C4-2B (cell line): Measurements from ENCODE around the gene CST3.

Experiments used
- CTCF ChIP-seq: fragments of 450-650 bp; conservative IDR thresholded peaks from 2 replicates; pipeline ENCODE4 v1.5.1; 2017; ENCODE audit warnings: mild to moderate bottlenecking
- ZFX ChIP-seq: fragments of 450-650 bp; IDR thresholded peaks from 2 replicates; pipeline ENCODE4 v1.6.1; 2017

GRCh38 chr20:23585808-23586734, 51.7 kb downstream of the CST3 start:
- no peak for TF ChIP-seq CTCF
- TF ChIP-seq ZFX, result no peak
